Esophagus squamous epithelium (tissue), 4 donors: ENCODE measurements around the gene MSMB.

Source experiments
- CTCF ChIP-seq, 6 experiments: fragments of 450-650 bp in 4 of 6; fragments of 200-600 bp in 2 of 6; sonication (generic) in 2 of 6; IDR thresholded peaks; one replicate each; pipeline ENCODE4 v1.5.1; 2016 to 2019; ENCODE audit warnings: antibody characterized with exemption in 6 of 6, mild to moderate bottlenecking in 4 of 6, moderate library complexity in 4 of 6
- POLR2A ChIP-seq, 4 donors: fragments of 450-650 bp; IDR thresholded peaks; one replicate each; pipeline ENCODE4 v1.6.1; 2017; ENCODE audit warnings: antibody characterized with exemption in 4 of 4, mild to moderate bottlenecking in 4 of 4, moderate library complexity in 3 of 4

GRCh38 chr10:46070749-46071148, 24.7 kb upstream of the MSMB start:
- TF ChIP-seq POLR2A (IDR thresholded peaks at IDR 0.05) (no peak), CTCF (IDR thresholded peaks at IDR 0.05) (no peak)
